NCI-H446 treated with DMSO at 0.1 percent for 48 hours (cell line): ENCODE data around the gene SMARCC2.
"Not testable (repeated sequence)": the region's sequence is repeated elsewhere in the genome, so short reads cannot be mapped to it uniquely, and the experiment has no call there.

Experiments used
- DNase-seq: peaks from one replicate; lab custom pipeline; 2025; lab: John Stamatoyannopoulos, UW

SMARCC2 gene

GRCh38 chr12:56208006-56208405, 18.7 kb upstream of the SMARCC2 start:
- no peak for DNase-seq

- DNase-seq: no peak
These were observed 17.3 kb upstream of the SMARCC2 start for GRCh38 chr12:56206452-56207166.

GRCh38 chr12:56205445-56205844, 16.2 kb upstream of the SMARCC2 start:
- DNase-seq: no peak

- DNase-seq: no peak
These were observed 15.0 kb upstream of the SMARCC2 start for GRCh38 chr12:56204275-56204674.

GRCh38 chr12:56202838-56203237, 13.6 kb upstream of the SMARCC2 start:
- DNase-seq: no peak

GRCh38 chr12:56202366-56202765, 13.1 kb upstream of the SMARCC2 start:
- no peak for DNase-seq

GRCh38 chr12:56198836-56199235, 9.6 kb upstream of the SMARCC2 start:
- no peak for DNase-seq

- no peak for DNase-seq
These were observed 8.8 kb upstream of the SMARCC2 start for GRCh38 chr12:56197921-56198635.

GRCh38 chr12:56196818-56197550, 7.7 kb upstream of the SMARCC2 start:
- not testable (repeated sequence) for DNase-seq

GRCh38 chr12:56193025-56193578, 3.8 kb upstream of the SMARCC2 start:
- DNase-seq: peak; percentile 64

GRCh38 chr12:56192582-56192981, 3.3 kb upstream of the SMARCC2 start:
- no peak for DNase-seq

- no peak for DNase-seq
These were observed 1.4 kb upstream of the SMARCC2 start for GRCh38 chr12:56190695-56191155.

GRCh38 chr12:56189918-56190694, 823 bp upstream of the SMARCC2 start:
- peak; percentile 64 for DNase-seq

- no peak for DNase-seq
These were observed 545 bp downstream of the SMARCC2 start for GRCh38 chr12:56188778-56189098.

GRCh38 chr12:56188131-56188777, 1.0 kb downstream of the SMARCC2 start:
- DNase-seq: no peak

- DNase-seq: no peak
These were observed 2.3 kb downstream of the SMARCC2 start for GRCh38 chr12:56186957-56187356.

GRCh38 chr12:56178347-56178746, 10.9 kb downstream of the SMARCC2 start:
- no peak for DNase-seq

- no peak for DNase-seq
These were observed 16.4 kb downstream of the SMARCC2 start for GRCh38 chr12:56172839-56173238.

GRCh38 chr12:56169229-56169759, 20.0 kb downstream of the SMARCC2 start:
- no peak for DNase-seq

GRCh38 chr12:56165369-56165768, 23.9 kb downstream of the SMARCC2 start:
- DNase-seq: no peak

GRCh38 chr12:56164345-56164729, 24.9 kb downstream of the SMARCC2 start:
- no peak for DNase-seq
